Measurements from ENCODE around the gene IL1F10.

- TF ChIP-seq NFRKB (IDR thresholded peaks at IDR 0.05) (no peak), MAX (IDR thresholded peaks at IDR 0.05) (no peak), HINFP (CRISPR knock-in tag; IDR thresholded peaks at IDR 0.05; ENCODE audit: low read depth) (no peak), ZNF569 (CRISPR knock-in tag; IDR thresholded peaks at IDR 0.05; ENCODE audit: borderline replicate concordance) (no peak), CHD2 (IDR thresholded peaks at IDR 0.05; ENCODE audit: low read depth, low read length) (no peak), REST (IDR thresholded peaks at IDR 0.05; ENCODE audit: borderline replicate concordance in 1 of 2, low read depth in 1 of 2, low read length in 2 of 2) (no peak), GABPA (IDR thresholded peaks at IDR 0.05; ENCODE audit: low read depth, low read length) (no peak), GABPA (CRISPR knock-in tag; IDR thresholded peaks at IDR 0.05; ENCODE audit: low read depth) (no peak), FOXA1 (IDR thresholded peaks at IDR 0.05) (no peak), FOXA1 (CRISPR knock-in tag; IDR thresholded peaks at IDR 0.05) (no peak), ETV6 (CRISPR knock-in tag; conservative IDR thresholded peaks at IDR 0.05) (no peak), RBFOX2 (IDR thresholded peaks at IDR 0.05; ENCODE audit: low read depth, low read length) (no peak), EZH2 (conservative IDR thresholded peaks at IDR 0.05; ENCODE audit: low read depth, low read length) (no peak), ZBTB33 (CRISPR knock-in tag; IDR thresholded peaks at IDR 0.05) (no peak)
Observed at GRCh38 chr2:113092864-113093612, 25.3 kb downstream of the IL1F10 start.

Data from HepG2 (cell line).